GM12873 (cell line): ENCODE data around the gene ACBD3.

Source experiments
- CTCF ChIP-seq: IDR thresholded peaks from 2 replicates; pipeline ENCODE4 v1.5.1; 2012; ENCODE audit warnings: low read depth, mild to moderate bottlenecking, moderate library complexity, low read length, control low read depth; ENCODE audit not compliant: insufficient read depth; ENCODE audit errors: missing control alignments

The ACBD3 gene

GRCh38 chr1:226097866-226098625, 88.5 kb downstream of the ACBD3 start:
- no peak for TF ChIP-seq CTCF

- no peak for TF ChIP-seq CTCF
Measured at GRCh38 chr1:226095286-226095685, 91.3 kb downstream of the ACBD3 start.
